Skeletal muscle cell (primary cell): ENCODE results near the gene MAPRE2.

ENCODE experiments used
- DNase-seq: peaks from one replicate; pipeline ENCODE4 v3.0.0-alpha.2; 2010; ENCODE audit warnings: low read depth
- H3K4me3 ChIP-seq: 2 replicates; pipeline ENCODE4 v1.5.1; 2011; ENCODE audit warnings: low read depth, mild to moderate bottlenecking, control low read depth, low read length, moderate library complexity

MAPRE2 gene

GRCh38 chr18:35110554-35111485 lies 69.6 kb downstream of the MAPRE2 start:
- H3K4me3 ChIP-seq: no peak overlapping the region
- DNase-seq: no peak

GRCh38 chr18:35112696-35113095 lies 71.5 kb downstream of the MAPRE2 start:
- H3K4me3 ChIP-seq: no peak overlapping the region

DNA sequence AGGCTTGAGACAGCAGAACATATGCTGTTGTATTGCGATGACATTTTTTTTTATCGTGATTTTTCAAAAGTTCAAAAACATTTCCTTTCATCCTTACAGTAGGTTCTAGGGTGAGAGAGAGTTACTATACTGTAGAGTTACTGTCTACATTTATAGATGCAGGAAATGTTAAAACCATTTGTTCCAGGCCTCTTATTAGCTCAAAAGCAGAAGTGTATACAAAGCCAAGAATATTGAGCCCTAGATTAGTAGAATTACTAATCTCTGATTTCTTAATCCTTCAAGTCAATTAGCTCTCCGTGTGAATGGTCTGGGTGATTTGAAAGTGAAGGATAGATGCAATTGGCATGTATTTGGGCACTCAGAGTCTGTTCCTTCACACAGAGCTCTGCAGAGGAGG lies 73.1 kb downstream of the MAPRE2 start:
- no peak overlapping the region for H3K4me3 ChIP-seq
- DNase-seq: no peak

More at GRCh38 chr18:35112696-35113095, 71.5 kb downstream of the MAPRE2 start:
- DNase-seq: no peak

DNA sequence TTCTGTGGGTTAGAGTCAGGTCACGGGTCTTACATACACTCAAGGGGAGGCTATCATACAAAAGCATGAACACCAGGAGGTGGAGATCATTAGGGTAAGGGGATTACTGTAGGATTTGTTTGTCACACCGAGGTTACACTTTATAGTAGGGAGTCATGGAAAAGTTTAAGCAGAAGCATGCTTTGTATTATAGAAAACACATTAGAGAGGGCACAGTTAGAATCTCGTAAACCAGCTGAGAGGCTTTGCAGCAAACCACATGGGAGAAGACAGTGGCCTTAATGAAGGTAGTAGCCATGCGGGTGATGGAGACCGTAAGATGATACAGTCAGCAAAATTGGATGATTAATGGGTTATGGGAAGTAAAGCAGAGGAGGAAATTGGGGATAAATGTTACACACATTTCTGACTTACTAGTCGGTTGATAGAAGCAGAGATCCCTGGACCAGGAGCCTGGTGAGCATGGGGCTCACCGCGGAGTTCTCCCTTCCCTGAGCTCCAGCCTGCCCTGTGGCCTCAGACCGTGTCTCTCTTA lies 75.6 kb downstream of the MAPRE2 start:
- H3K4me3 ChIP-seq: no peak overlapping the region
- DNase-seq: no peak

GRCh38 chr18:35117372-35117771 lies 76.2 kb downstream of the MAPRE2 start:
- no peak overlapping the region for H3K4me3 ChIP-seq

GRCh38 chr18:35117951-35118411 lies 76.8 kb downstream of the MAPRE2 start:
- H3K4me3 ChIP-seq: no peak overlapping the region
- peak; percentile 22 for DNase-seq

More at GRCh38 chr18:35117372-35117771, 76.2 kb downstream of the MAPRE2 start:
- DNase-seq: no peak

DNA sequence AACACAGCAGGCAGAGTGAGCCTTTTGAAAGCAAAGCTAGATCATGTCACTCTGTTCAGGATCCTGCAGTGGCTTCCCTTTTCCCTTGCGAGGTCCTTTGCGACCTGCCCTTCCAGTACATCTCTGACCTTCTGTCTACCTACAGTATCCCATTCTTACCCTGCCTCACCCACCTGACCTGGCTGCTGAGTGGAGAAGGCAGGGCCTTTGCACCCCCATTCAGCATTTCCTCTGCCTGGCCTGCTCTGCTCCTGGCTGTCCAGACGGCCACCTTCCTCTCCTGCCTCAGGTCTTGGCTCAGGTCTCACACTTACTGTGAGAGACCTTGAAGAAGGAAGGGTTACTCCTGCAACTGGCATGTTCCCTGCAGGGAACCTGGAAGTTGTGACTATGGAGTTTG lies 77.4 kb downstream of the MAPRE2 start:
- no peak overlapping the region for H3K4me3 ChIP-seq
- DNase-seq: no peak

DNA sequence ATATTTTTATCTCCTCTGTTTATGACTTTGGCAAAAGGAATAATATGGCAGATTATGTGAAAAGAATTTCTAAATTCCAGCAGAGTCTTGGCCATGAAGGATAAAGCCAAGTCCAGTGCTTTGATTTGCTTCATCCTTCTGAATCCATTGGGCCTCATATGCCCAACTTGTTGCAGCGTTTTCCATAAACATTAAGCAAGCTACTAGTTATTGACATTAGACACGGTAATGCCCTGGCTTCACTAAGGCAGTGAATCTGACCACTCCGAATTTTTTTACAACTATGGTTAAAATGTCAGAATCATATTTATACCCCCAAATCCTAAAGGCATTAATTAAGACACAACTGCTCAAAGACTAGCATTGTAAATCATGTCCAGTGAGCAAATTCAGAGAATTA lies 79.8 kb downstream of the MAPRE2 start:
- H3K4me3 ChIP-seq: no peak overlapping the region
- no peak for DNase-seq

GRCh38 chr18:35121531-35121930 lies 80.3 kb downstream of the MAPRE2 start:
- no peak overlapping the region for H3K4me3 ChIP-seq
- no peak for DNase-seq

- DNase-seq: no peak
- no peak overlapping the region for H3K4me3 ChIP-seq
Measured at GRCh38 chr18:35122586-35123224, 81.5 kb downstream of the MAPRE2 start.

DNA sequence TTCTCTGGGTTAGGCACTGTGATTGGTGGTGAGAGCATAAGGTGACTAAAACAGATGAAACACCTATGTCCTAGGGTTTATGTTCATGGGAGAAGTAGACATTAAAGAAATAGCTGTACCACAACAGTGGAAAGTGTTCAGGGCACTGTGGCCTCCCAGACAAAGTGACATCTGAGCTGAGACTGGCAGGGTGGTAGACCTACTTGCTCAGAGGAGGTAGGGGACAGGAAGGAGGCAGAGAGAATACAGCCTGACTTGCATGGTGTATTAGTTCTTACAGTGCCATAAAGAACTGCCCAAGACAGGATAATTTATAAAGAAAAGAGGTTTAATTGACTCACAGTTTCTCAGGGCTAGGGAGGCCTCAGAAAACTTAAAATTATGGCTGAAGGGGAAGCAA lies 82.6 kb downstream of the MAPRE2 start:
- no peak overlapping the region for H3K4me3 ChIP-seq
- DNase-seq: no peak

GRCh38 chr18:35127201-35127600 lies 86.0 kb downstream of the MAPRE2 start:
- H3K4me3 ChIP-seq: no peak overlapping the region
- no peak for DNase-seq

GRCh38 chr18:35128675-35129074 lies 87.5 kb downstream of the MAPRE2 start:
- H3K4me3 ChIP-seq: no peak overlapping the region
- no peak for DNase-seq

GRCh38 chr18:35130236-35130635 lies 89.0 kb downstream of the MAPRE2 start:
- no peak overlapping the region for H3K4me3 ChIP-seq
- DNase-seq: no peak

GRCh38 chr18:35131387-35132020 lies 90.3 kb downstream of the MAPRE2 start:
- no peak overlapping the region for H3K4me3 ChIP-seq
- no peak for DNase-seq

DNA sequence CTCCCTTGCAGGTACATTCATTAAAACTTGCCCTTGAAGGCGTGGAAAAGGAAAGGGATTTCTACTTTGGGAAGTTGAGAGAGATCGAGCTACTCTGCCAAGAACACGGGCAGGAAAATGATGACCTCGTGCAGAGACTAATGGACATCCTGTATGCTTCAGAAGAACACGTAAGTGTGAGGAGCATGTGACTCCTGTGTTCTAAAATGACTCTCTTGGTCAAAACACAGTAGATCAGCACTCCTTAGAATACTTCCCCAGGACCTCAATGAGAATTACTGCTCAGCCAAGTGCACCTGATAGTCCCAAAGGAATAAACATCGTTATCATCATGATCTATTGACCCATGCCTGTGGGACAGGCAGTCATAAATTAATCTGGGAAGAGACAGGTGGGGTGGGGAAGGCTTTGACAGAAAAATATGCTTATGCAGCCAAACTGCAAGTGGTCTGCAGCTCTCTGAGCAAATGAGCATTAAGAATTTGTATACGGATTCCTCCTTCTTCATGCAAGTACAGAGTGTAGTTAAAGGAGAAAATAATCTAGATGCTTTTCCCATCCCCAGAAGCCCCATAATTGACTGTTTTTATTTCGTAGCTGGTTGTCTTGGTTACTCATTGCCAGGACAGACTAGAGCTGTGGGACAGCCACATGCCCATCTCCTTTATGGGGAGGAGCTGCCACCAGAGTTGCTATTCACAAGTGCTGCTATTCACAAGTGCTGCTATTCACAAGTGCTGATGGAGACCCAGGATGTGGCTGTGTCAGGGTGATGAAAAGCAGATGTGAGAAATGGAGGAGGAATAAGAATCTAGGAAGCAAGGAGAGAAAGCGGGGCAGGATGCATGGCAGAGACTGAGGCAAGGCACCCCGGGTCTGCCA lies 91.0 kb downstream of the MAPRE2 start:
- H3K4me3 ChIP-seq: no peak overlapping the region
- DNase-seq: no peak

GRCh38 chr18:35134190-35134730 lies 93.0 kb downstream of the MAPRE2 start:
- no peak for DNase-seq
- no peak overlapping the region for H3K4me3 ChIP-seq

- no peak for DNase-seq
- H3K4me3 ChIP-seq: no peak overlapping the region
Measured at GRCh38 chr18:35134791-35135531, 93.7 kb downstream of the MAPRE2 start.
